Pulmonary artery endothelial cell (primary cell): ENCODE data around the gene NAV3. TPM values are rescaled to one million over a fixed set of nuclear protein-coding genes. Genes with fewer than 3 reads are reported as not detected.
"Not testable (repeated sequence)": the region's sequence is repeated elsewhere in the genome, so short reads cannot be mapped to it uniquely, and the experiment has no call there.

Experiments
- DNase-seq: peaks from one replicate; pipeline ENCODE4 v3.0.0-alpha.2; 2011; ENCODE audit warnings: low read depth, low spot score
- total RNA-seq: library from RNA; depleted of rRNA; stranded (reverse); fragments of >200 nt; gene quantifications from 2 replicates; pipeline ENCODE4 v1.2.3, GENCODE V29; 2014

Gene NAV3
- total RNA-seq, 1 donor from 2014 or later = 28.7 TPM

DNA sequence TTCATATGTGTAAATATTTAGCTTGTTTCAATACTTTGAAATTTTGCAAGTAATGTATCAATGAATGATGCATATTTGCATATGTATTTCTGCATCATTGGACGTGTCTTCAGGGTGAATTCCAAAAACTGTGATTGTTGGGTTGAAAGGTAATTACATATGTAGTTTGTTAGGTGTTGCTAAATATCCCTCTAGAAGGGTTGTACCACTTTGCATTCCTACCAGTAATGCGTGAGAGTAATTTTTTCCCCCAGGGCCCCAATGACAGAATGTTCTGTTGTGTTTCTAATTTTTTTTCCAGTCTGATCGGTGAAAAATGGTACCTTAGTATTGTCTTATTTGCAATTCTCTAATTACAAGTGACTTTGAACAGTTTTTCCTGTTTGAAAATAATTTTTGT lies 408.9 kb downstream of the NAV3 start:
- no peak for DNase-seq

DNA sequence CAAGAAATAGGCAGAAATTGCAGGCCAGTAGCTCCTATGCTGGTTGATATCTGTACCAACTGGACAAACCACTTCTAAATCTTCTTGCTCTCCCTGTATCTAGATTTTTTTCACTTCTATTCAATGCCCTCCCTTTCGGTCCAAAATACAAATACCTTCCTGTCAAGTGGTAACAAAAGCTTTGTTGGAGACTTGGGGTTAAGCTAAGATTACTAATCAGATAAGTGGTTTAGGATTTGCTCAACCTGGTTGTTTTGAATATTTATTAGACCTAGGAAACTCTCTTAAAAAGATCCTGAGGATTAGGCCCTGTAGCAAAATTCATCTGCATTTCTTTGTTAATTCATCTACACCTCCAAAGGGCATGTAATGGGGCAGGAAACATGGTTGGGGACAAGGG lies 410.1 kb downstream of the NAV3 start:
- no peak for DNase-seq

DNA sequence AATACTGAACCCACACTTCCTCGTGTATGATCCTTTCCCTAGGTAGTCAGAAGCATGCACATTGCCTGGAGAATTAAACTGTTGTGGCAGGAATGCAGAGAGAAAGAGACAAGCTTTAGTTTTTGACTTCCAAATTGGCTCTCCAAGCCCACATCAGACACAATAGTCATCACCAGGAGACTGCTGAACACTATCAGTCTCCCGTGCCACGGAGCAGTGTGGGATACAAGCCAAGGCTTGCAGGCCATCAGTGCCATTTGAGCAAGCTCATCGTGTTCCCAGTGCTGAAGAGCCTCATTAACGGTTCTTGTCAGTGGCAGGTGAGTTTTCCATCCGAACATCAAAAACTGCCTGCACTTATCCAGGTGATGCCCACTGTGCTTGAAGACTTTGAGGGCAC lies 410.8 kb downstream of the NAV3 start:
- no peak for DNase-seq

DNA sequence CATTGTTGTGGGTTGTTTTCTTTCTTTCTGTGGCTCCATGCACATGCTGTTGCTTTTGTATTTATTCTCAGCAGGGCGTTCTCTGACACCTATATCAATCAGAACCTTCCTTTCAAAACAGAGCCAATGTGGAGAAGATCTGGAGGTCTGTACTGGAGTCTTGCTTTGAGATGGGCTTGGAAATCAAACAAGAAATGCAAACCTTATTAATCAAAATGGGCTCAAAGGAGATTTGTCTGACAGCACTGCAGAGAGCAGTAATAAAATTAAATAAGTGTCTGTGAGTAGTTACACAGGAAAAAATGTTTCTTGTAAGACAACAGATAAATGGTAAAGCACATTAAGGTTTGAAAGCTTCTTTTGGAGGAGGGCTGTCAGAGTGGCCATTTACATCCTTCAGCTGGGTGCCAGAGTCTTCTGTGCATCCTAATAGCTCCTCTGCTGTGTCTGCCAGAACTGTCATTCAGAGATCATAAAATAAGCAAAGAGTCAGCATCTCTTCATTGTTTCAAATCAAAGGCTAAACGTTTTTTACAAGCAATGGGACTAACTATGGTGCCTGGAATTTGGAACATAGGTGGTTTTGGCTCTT lies 414.3 kb downstream of the NAV3 start:
- no peak for DNase-seq

DNA sequence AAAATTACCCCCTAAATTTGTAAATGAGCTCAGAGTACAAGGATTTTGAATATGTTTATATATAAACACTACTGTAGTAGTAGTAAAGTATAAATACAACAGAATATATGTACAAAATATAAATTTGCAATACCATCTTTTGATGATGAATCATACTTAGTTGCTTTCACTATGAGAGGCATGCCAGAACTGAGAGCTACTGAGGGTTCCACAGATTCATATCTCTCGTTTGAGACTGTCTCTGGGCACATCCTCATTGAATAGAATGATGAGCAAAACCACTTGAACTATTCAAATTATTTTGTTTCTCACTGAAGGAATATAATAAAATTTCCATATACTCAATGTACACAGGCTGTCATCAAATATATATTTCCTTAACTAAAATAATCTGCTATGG lies 417.6 kb downstream of the NAV3 start:
- no peak for DNase-seq

DNA sequence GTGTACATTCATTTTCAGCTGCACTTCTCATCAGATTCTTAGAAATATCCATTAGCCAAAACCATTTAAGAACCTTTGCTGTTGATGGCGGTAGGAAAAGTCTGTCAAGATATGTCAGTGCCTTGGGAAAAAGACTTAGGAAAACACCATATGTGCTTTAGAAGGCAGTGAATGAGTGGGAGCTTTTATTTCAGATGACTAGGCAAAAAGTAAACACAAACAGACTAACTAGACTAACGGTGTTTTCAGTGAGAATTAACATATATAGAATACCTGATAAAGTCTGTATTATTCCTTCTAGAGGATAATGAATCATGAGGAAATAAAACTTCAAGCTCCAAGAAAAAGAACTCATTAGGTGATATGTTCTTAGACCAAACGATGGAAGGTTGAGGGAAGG lies 418.9 kb downstream of the NAV3 start:
- no peak for DNase-seq

DNA sequence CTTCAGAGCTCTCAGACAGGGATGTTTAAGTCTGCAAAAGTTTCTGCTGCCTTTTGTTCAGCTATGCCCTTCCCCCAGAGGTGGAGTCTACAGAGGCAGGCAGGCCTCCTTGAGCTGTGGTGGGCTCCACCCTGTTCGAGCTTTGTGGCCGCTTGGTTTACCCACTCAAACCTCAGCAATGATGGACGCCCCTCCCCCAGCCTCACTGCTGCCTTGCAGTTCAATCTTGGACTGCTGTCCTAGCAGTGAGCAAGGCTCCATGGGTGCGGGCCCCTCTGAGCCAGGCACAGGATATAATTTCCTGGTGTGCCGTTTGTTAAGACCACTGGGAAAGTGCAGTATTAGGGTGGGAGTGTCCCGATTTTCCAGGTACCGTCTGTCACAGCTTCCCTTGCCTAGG lies 427.0 kb downstream of the NAV3 start:
- DNase-seq = not testable (repeated sequence)

DNA sequence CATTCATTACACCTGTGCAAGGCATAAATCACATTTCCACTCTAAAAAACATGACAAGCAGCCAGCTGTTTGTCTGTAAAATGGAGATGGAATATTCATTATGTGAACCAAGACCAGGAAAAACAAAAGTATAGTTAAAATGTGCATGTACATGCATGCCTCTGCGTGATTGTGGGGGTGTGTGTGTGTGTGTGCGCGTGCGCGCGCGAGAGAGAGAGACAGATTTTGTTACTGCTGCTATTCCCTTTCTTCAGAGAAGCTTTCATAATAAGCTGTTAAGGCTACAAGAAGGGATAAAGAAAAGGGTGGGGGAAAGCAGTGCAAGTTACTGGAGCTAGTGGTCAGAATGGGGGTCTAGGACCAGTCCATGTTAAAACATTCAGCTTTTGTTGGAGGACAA lies 430.3 kb downstream of the NAV3 start:
- DNase-seq = no peak

DNA sequence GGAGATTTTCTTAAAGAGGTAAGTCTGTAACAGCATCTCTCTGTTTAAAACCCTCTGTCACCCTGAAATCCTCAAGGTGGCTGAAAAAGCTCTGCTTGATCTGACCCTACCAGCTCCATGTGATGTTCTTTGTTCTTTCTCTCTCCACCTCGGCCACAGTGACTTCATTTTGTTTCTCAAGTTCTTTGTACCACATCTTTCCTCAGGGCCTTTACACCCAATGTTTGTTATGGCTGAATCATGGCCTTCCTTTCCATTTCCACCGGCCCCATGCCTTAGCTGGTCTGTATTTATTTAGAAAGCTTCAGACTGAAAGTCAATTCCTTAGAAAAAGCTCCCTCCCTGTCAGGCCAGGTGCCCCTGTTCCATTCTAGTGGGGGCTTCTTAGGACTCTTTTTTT lies 431.2 kb downstream of the NAV3 start:
- no peak for DNase-seq
